CD14-positive monocyte (primary cell): ENCODE results near the gene TMEM120B. TPM values are rescaled to one million over a fixed set of nuclear protein-coding genes. Genes with fewer than 3 reads are reported as not detected.
"Not testable (repeated sequence)": the region's sequence is repeated elsewhere in the genome, so short reads cannot be mapped to it uniquely, and the experiment has no call there.

Source experiments
- DNase-seq, 3 donors: peaks; one replicate each; pipeline ENCODE4 v3.0.0-alpha.2; 2011 to 2022
- H2AFZ ChIP-seq: 2 replicates; pipeline ENCODE4 v1.6.0; 2012; ENCODE audit warnings: mild to moderate bottlenecking, low read depth, low read length, inconsistent platforms; ENCODE audit not compliant: insufficient read depth, poor library complexity, severe bottlenecking
- H3K27ac ChIP-seq, 2 donors: 1 replicate in 1 of 2; 2 replicates in 1 of 2; pipeline ENCODE4 v1.5.1; 2012 to 2013; ENCODE audit warnings: low read length in 2 of 2, control low read depth in 1 of 2, inconsistent platforms in 1 of 2, low read depth in 1 of 2, mild to moderate bottlenecking in 1 of 2
- H3K27me3 ChIP-seq, 2 donors: one replicate each; pipeline versions ENCODE4 v1.6.0 to v1.6.1; 2011 to 2013; ENCODE audit warnings: low read length in 2 of 2; ENCODE audit not compliant: control insufficient read depth in 2 of 2, insufficient read depth in 2 of 2
- H3K36me3 ChIP-seq, 2 donors: replicated peaks in 1 of 2; 1 replicate in 1 of 2; 2 replicates in 1 of 2; pipeline versions ENCODE4 v1.5.1 to v1.6.1; 2012 to 2013; ENCODE audit warnings: low read length in 2 of 2, control low read depth in 1 of 2, inconsistent platforms in 1 of 2, mild to moderate bottlenecking in 1 of 2; ENCODE audit not compliant: insufficient read depth in 2 of 2, control insufficient read depth in 1 of 2
- H3K4me1 ChIP-seq, 2 donors: 1 replicate in 1 of 2; 2 replicates in 1 of 2; pipeline versions ENCODE4 v1.5.1 to v1.6.1; 2012 to 2013; ENCODE audit warnings: low read length in 2 of 2, control low read depth in 1 of 2, inconsistent platforms in 1 of 2, mild to moderate bottlenecking in 1 of 2, moderate library complexity in 1 of 2; ENCODE audit not compliant: insufficient read depth in 2 of 2, control insufficient read depth in 1 of 2
- H3K4me2 ChIP-seq: replicated peaks from 2 replicates; pipeline ENCODE3; 2012; ENCODE audit warnings: low read length, moderate library complexity, mild to moderate bottlenecking; ENCODE audit not compliant: poor library complexity, severe bottlenecking; ENCODE audit errors: extremely low read depth
- H3K4me3 ChIP-seq, 3 experiments: fragments of 200-600 bp in 1 of 3; sonication (generic) in 1 of 3; replicated peaks in 1 of 3; 1 replicate in 2 of 3; 2 replicates in 1 of 3; pipeline ENCODE4 v1.5.1; 2011 to 2013; ENCODE audit warnings: low read length in 3 of 3, mild to moderate bottlenecking in 3 of 3, control low read depth in 2 of 3, low read depth in 2 of 3, inconsistent platforms in 1 of 3, moderate library complexity in 1 of 3
- H3K79me2 ChIP-seq: 2 replicates; pipeline ENCODE4 v1.6.0; 2012; ENCODE audit warnings: mild to moderate bottlenecking, control low read depth, inconsistent platforms, low read length, moderate library complexity; ENCODE audit not compliant: insufficient read depth
- H3K9ac ChIP-seq: 2 replicates; pipeline ENCODE4 v1.6.0; 2017; ENCODE audit warnings: low read length, mild to moderate bottlenecking; ENCODE audit not compliant: insufficient read depth, poor library complexity, severe bottlenecking
- H3K9me3 ChIP-seq, 2 donors: replicated peaks in 1 of 2; 1 replicate in 1 of 2; 2 replicates in 1 of 2; pipeline versions ENCODE4 v1.5.1 to v1.6.1; 2012 to 2013; ENCODE audit warnings: low read length in 2 of 2, control low read depth in 1 of 2; ENCODE audit not compliant: control insufficient read depth in 1 of 2, insufficient read depth in 1 of 2
- H4K20me1 ChIP-seq: 2 replicates; pipeline ENCODE4 v1.6.0; 2012; ENCODE audit warnings: mild to moderate bottlenecking, low read length, control low read depth, moderate library complexity; ENCODE audit not compliant: insufficient read depth
- H3K27ac Mint-ChIP-seq, 7 donors: one replicate each; pipeline ENCODE4 v1.8.0; 2020; ENCODE audit warnings: mild to moderate bottlenecking in 7 of 7, mixed read lengths in 7 of 7, moderate library complexity in 6 of 7, inconsistent platforms in 2 of 7
- H3K27me3 Mint-ChIP-seq, 3 donors: one replicate each; pipeline ENCODE4 v1.8.0; 2021 to 2022; ENCODE audit warnings: low read depth in 3 of 3, mild to moderate bottlenecking in 3 of 3, mixed read lengths in 3 of 3, moderate library complexity in 3 of 3, inconsistent platforms in 1 of 3
- H3K36me3 Mint-ChIP-seq, 2 donors: one replicate each; pipeline ENCODE4 v1.8.0; 2020; ENCODE audit warnings: mixed read lengths in 2 of 2, inconsistent platforms in 1 of 2, mild to moderate bottlenecking in 1 of 2
- H3K4me1 Mint-ChIP-seq: one replicate; pipeline ENCODE4 v1.8.0; 2020; ENCODE audit warnings: mild to moderate bottlenecking, mixed read lengths
- H3K4me3 Mint-ChIP-seq, 2 donors: one replicate each; pipeline ENCODE4 v1.8.0; 2020; ENCODE audit warnings: mild to moderate bottlenecking in 2 of 2, mixed read lengths in 2 of 2, moderate library complexity in 1 of 2
- H3K9me3 Mint-ChIP-seq, 7 donors: one replicate each; pipeline ENCODE4 v1.8.0; 2020 to 2022; ENCODE audit warnings: mixed read lengths in 7 of 7, mild to moderate bottlenecking in 6 of 7, moderate library complexity in 6 of 7, inconsistent platforms in 2 of 7
- CTCF ChIP-seq: fragments of 200-600 bp; IDR thresholded peaks from one replicate; pipeline ENCODE4 v1.8.0; 2022; ENCODE audit warnings: antibody characterized with exemption, mild to moderate bottlenecking
- WGBS: methylation state at CpG from one replicate; pipeline ENCODE4 v1.1.5; 2013; ENCODE audit warnings: missing lambda C conversion rate; ENCODE audit not compliant: insufficient coverage; 5-methylcytosine and 5-hydroxymethylcytosine counted together
- intact Hi-C, 2 donors: fragments of 100-400 bp; cut with micrococcal nuclease; formaldehyde crosslinking; loops; one replicate each; pipeline versions ENCODE4 v1.15.0 to v1.15.1; 2023
- polyA plus RNA-seq, 3 donors: library from polyadenylated mRNA; depleted of rRNA in 1 of 3; unstranded in 2 of 3; stranded (reverse) in 1 of 3; fragments of 300-500 nt in 2 of 3; fragments of >200 nt in 1 of 3; fragmentation: Illumina TruSeq in 2 of 3; gene quantifications; 1 replicate in 2 of 3; 2 replicates in 1 of 3; pipeline ENCODE4 v1.2.3, GENCODE V29; 2012 to 2021

Gene TMEM120B
- polyA plus RNA-seq, 3 donors = 0.65 to 2.4 (median 1.1) TPM

- no peaks in the 10 kb centered on the region for H3K79me2 ChIP-seq
- no peaks in the 10 kb centered on the region for H3K9me3 ChIP-seq
- H3K4me1 ChIP-seq = no peaks in the 10 kb centered on the region
- H3K4me3 Mint-ChIP-seq = no peak overlapping the region
- DNase-seq = no peak
- intact Hi-C loops = no loop called here
- no peaks in the 10 kb centered on the region for H3K36me3 ChIP-seq
- TF ChIP-seq CTCF = no peak
- H3K27me3 ChIP-seq = no peaks in the 10 kb centered on the region
- peaks cover 1% of the 10 kb centered on the region for H3K4me1 Mint-ChIP-seq
- no peak overlapping the region for H3K9ac ChIP-seq
- peaks cover 2 to 9% (median 8%) of the 10 kb centered on the region in 3 donors for H3K27me3 Mint-ChIP-seq
- no peak overlapping the region for H3K27ac Mint-ChIP-seq
- no peak overlapping the region for H3K4me2 ChIP-seq
- no peak overlapping the region for H2AFZ ChIP-seq
- no peak overlapping the region for H3K27ac ChIP-seq
- H3K4me3 ChIP-seq = no peak overlapping the region
- no peaks in the 10 kb centered on the region for H4K20me1 ChIP-seq
- peaks cover 0 to 6% (median 2%) of the 10 kb centered on the region in 7 donors for H3K9me3 Mint-ChIP-seq
- no peaks in the 10 kb centered on the region for H3K36me3 Mint-ChIP-seq
These were observed 7.0 kb upstream of the TMEM120B start for GRCh38 chr12:121705514-121705913.

DNA sequence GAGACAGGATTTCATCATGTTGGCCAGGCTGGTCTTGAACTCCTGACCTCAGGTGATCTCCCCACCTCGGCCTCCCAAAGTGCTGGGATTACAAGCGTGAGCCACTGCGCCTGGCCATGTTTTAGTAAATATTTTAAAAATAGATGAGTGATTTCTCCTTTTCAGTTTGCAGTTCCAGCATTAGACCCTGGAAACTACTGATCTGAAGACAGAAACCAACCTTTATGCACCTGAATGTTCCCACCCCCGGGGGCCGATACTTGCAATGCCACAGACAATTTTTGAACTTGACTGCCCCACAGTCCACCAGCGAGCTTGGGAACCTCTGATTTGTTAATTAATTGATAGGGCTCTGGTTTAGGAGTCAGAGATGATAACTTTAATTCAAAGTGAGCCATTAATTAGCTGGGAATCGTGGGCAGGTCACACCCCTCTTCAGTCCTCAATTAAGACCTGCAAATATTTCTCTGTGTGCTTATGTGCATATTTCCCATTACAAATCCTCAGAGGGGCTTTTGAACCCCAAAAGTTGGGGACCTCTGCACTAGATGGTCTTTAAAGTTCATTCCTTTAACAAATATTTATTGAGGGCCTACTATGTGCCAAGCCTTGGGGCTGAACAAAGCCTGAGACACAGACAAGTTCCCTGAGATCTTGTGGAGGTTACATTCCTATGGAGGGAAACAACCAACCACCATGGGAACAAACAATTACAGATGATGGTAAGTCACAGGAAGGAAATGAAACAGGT, 4.1 kb upstream of the TMEM120B start:
- intact Hi-C loops = no loop called here
- peaks cover 4% of the 10 kb centered on the region for H3K79me2 ChIP-seq
- no peak overlapping the region for H3K27ac ChIP-seq
- DNase-seq = no peak
- no peaks in the 10 kb centered on the region for H3K36me3 ChIP-seq
- Mint-ChIP-seq H3K27me3 (peaks cover 4 to 11% (median 8%) of the 10 kb centered on the region in 3 donors), H3K9me3 (peaks cover 0 to 5% (median 2%) of the 10 kb centered on the region in 7 donors), H3K4me3 (no peak overlapping the region), H3K4me1 (peaks cover 20% of the 10 kb centered on the region), H3K36me3 (no peaks in the 10 kb centered on the region), H3K27ac (no peak overlapping the region)
- peaks cover 15 to 23% of the 10 kb centered on the region in 2 donors for H3K4me1 ChIP-seq
- H3K9me3 ChIP-seq = no peaks in the 10 kb centered on the region
- H2AFZ ChIP-seq = no peak overlapping the region
- no peak for TF ChIP-seq CTCF
- H3K27me3 ChIP-seq = no peaks in the 10 kb centered on the region
- H3K4me2 ChIP-seq = no peak overlapping the region
- H3K9ac ChIP-seq = no peak overlapping the region
- H4K20me1 ChIP-seq = no peaks in the 10 kb centered on the region
- WGBS = no CpG with 5 or more reads among the region's 7 CpGs
- no peak overlapping the region for H3K4me3 ChIP-seq

DNA sequence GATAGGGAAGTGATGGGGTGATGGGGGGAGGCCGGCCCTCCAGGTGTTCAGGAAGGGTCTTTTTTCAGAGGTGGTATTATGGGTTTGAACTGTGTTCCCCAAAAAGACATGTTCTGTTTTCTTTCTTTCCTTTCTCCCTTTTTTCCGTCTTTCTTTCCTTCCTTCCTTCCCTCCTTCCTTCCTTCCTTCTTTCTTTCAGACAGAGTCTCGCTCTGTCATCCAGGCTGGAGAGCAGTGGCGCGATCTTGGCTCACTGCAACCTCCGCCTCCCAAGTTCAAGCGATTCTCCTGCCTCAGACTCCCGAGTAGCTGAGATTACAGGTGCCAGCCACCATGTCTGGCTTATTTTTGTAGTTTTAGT, 3.5 kb upstream of the TMEM120B start:
- H3K4me2 ChIP-seq, H3K4me3 ChIP-seq, H3K4me3 Mint-ChIP-seq, H2AFZ ChIP-seq, H3K9me3 ChIP-seq, H4K20me1 ChIP-seq, H3K36me3 Mint-ChIP-seq, H3K27ac ChIP-seq, DNase-seq, H3K9me3 Mint-ChIP-seq, intact Hi-C loops, H3K36me3 ChIP-seq, H3K27ac Mint-ChIP-seq, H3K9ac ChIP-seq, H3K79me2 ChIP-seq, H3K27me3 ChIP-seq: not testable (repeated sequence)
- peaks cover 18 to 28% of the 10 kb centered on the region in 2 donors for H3K4me1 ChIP-seq
- WGBS = 78% methylated on average over 6 of the region's 8 CpGs
- Mint-ChIP-seq H3K4me1 (peaks cover 25% of the 10 kb centered on the region), H3K27me3 (peaks cover 6 to 14% (median 8%) of the 10 kb centered on the region in 3 donors)
